OCI-LY3 (cell line): ENCODE data around the gene CSRP1.

Experiments used
- CTCF ChIP-seq: fragments of 200-600, 300-600 bp; sonication (generic); IDR thresholded peaks from 2 replicates; pipeline ENCODE4 v1.5.1; 2014; ENCODE audit warnings: antibody characterized with exemption, low read length, low read depth
- EZH2phosphoT487 ChIP-seq: fragments of 200-600 bp; shearing (Covaris generic); IDR thresholded peaks from 2 replicates; pipeline ENCODE4 v1.6.1; 2018; ENCODE audit warnings: antibody characterized with exemption, mixed run types, low read depth

DNA sequence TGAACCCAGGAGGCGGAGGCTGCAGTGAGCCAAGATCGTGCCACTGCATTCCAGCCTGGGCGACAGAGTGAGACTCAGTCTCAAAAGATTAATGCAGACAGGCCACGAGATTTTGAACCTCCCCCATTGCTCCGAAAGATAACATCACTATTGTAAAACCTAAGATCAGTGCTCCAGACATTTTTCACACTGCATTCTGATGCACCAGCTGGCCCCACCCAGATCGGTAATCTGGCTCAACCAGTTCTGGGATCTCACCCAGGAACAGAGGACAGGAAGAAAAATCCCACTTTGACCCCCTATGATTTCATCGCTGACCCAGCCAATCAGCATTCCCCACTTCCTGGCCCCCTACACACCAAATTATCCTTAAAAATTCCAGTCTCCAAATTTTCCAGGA is 10.7 kb upstream of the CSRP1 start:
- TF ChIP-seq CTCF: no peak
- no peak for TF ChIP-seq EZH2phosphoT487
